Esophagus muscularis mucosa (tissue), 4 donors: ENCODE measurements around the gene PEX11G. TPM values are rescaled to one million over a fixed set of nuclear protein-coding genes. Genes with fewer than 3 reads are reported as not detected.

Experiments used
- DNase-seq: peaks from one replicate; pipeline ENCODE4 v3.0.0-alpha.2; 2017; ENCODE audit errors: extremely low spot score
- H3K27ac ChIP-seq, 4 donors: fragments of 200-600 bp; sonication (generic); replicated peaks in 1 of 4; 1 replicate in 3 of 4; 2 replicates in 1 of 4; pipeline ENCODE4 v1.5.1; 2016 to 2019; ENCODE audit warnings: mild to moderate bottlenecking in 1 of 4
- H3K27me3 ChIP-seq, 4 donors: fragments of 200-600 bp; sonication (generic); one replicate each; pipeline versions ENCODE4 v1.5.1 to v1.6.0; 2016 to 2019
- H3K36me3 ChIP-seq, 4 donors: fragments of 200-600 bp; sonication (generic); one replicate each; pipeline ENCODE4 v1.5.1; 2016 to 2019
- H3K4me1 ChIP-seq, 4 donors: fragments of 200-600 bp; sonication (generic); one replicate each; pipeline ENCODE4 v1.5.1; 2016 to 2019
- H3K4me3 ChIP-seq, 4 donors: fragments of 200-600 bp; sonication (generic); 1 replicate in 2 of 4; 2 replicates in 2 of 4; pipeline ENCODE4 v1.5.1; 2016 to 2019; ENCODE audit warnings: mild to moderate bottlenecking in 4 of 4, moderate library complexity in 1 of 4
- H3K9me3 ChIP-seq, 4 donors: fragments of 200-600 bp; sonication (generic); 1 replicate in 3 of 4; 2 replicates in 1 of 4; pipeline ENCODE4 v1.5.1; 2016 to 2019
- EP300 ChIP-seq: sonication (generic); formaldehyde crosslinking; IDR thresholded peaks from one replicate; pipeline ENCODE4 v1.6.1; 2017; ENCODE audit warnings: antibody characterized with exemption
- POLR2A ChIP-seq: fragments of 450-650 bp; IDR thresholded peaks from one replicate; pipeline ENCODE4 v1.6.1; 2017; ENCODE audit warnings: antibody characterized with exemption, moderate library complexity, mild to moderate bottlenecking, low read depth
- POLR2AphosphoS5 ChIP-seq, 2 donors: sonication (generic); formaldehyde crosslinking; IDR thresholded peaks; one replicate each; pipeline ENCODE4 v1.6.1; 2017; ENCODE audit warnings: antibody characterized with exemption in 2 of 2
- whole genome bisulfite sequencing: methylation state at CpG from one replicate; pipeline ENCODE4 v1.1.5; 2018; 5-methylcytosine and 5-hydroxymethylcytosine counted together
- intact Hi-C: fragments of 100-400 bp; cut with DNase I; formaldehyde crosslinking; loops from one replicate; pipeline ENCODE4 v1.15.1; 2023
- total RNA-seq, 4 donors: library from RNA; depleted of rRNA; stranded (reverse); fragments of >200 nt; gene quantifications; one replicate each; pipeline versions ENCODE4 v1.1.0 to v1.2.1, GENCODE V29; 2016
- TF ChIP-seq, protein P1 (sequence below), 3 experiments: fragments of 200-600 bp in 2 of 3; fragments of 450-650 bp in 1 of 3; sonication (generic) in 2 of 3; IDR thresholded peaks; one replicate each; pipeline ENCODE4 v1.5.1; 2017 to 2019; ENCODE audit warnings: antibody characterized with exemption in 3 of 3, mild to moderate bottlenecking in 2 of 3, moderate library complexity in 1 of 3

The PEX11G gene
- total RNA-seq, 4 donors from 2014 or later, result 1.7 to 5.3 (median 3.7) TPM

GRCh38 chr19:7524992-7525739 lies 36.3 kb upstream of the PEX11G start:
- H3K27ac ChIP-seq, result no peak overlapping the region
- H3K9me3 ChIP-seq, result no peaks in the 10 kb centered on the region
- no peak for DNase-seq
- TF ChIP-seq EP300 (no peak), POLR2A (no peak), POLR2AphosphoS5 (IDR thresholded peaks at IDR 0.05) (no peak)
- TF ChIP-seq, protein P1, sequence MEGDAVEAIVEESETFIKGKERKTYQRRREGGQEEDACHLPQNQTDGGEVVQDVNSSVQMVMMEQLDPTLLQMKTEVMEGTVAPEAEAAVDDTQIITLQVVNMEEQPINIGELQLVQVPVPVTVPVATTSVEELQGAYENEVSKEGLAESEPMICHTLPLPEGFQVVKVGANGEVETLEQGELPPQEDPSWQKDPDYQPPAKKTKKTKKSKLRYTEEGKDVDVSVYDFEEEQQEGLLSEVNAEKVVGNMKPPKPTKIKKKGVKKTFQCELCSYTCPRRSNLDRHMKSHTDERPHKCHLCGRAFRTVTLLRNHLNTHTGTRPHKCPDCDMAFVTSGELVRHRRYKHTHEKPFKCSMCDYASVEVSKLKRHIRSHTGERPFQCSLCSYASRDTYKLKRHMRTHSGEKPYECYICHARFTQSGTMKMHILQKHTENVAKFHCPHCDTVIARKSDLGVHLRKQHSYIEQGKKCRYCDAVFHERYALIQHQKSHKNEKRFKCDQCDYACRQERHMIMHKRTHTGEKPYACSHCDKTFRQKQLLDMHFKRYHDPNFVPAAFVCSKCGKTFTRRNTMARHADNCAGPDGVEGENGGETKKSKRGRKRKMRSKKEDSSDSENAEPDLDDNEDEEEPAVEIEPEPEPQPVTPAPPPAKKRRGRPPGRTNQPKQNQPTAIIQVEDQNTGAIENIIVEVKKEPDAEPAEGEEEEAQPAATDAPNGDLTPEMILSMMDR (IDR thresholded peaks at IDR 0.05), result no peak
- 92% methylated on average over 17 of the region's 20 CpGs for WGBS
- H3K4me3 ChIP-seq, result no peak overlapping the region
- H3K4me1 ChIP-seq, result peaks cover 15 to 46% (median 29%) of the 10 kb centered on the region in 4 donors
- H3K27me3 ChIP-seq, result no peaks in the 10 kb centered on the region
- peaks cover 25 to 68% (median 59%) of the 10 kb centered on the region in 4 donors for H3K36me3 ChIP-seq
- intact Hi-C loops, result loop anchor here (5.0 kb wide), 1 partner anchor 38 kb away; the partner anchor contains the start of gene PEX11G

DNA sequence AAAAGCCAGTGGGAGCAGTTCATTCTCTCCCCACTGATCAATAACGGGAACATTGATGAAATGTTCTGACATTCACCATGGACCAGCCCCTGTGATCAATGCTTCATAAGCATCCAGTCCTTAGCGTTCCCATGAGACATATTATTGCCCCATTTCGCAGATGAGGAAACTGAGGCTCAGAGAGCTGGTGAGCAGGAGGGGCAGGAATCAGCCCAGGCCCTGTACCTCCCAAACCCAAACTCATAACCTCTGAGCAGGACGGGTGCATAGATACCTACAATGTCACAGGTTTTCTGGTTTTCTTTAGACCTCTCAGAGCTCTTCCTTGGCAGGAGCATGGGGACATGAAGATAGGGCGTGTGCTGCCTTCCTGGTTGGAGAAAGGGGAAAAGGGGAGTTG lies 35.7 kb upstream of the PEX11G start:
- no peak overlapping the region for H3K4me3 ChIP-seq
- no peak overlapping the region for H3K27ac ChIP-seq
- no peak for TF ChIP-seq POLR2A
- TF ChIP-seq, protein P1 (IDR thresholded peaks at IDR 0.05), result no peak
- DNase-seq, result no peak
- no peaks in the 10 kb centered on the region for H3K9me3 ChIP-seq
- H3K27me3 ChIP-seq, result no peaks in the 10 kb centered on the region
- intact Hi-C loops, result loop anchor here (5.0 kb wide), 1 partner anchor 37 kb away; the partner anchor contains the start of gene PEX11G
- peaks cover 32 to 68% (median 59%) of the 10 kb centered on the region in 4 donors for H3K36me3 ChIP-seq
- 95% methylated on average over 4 of the region's 5 CpGs for WGBS
- peaks cover 15 to 46% (median 29%) of the 10 kb centered on the region in 4 donors for H3K4me1 ChIP-seq

GRCh38 chr19:7522923-7523667 lies 34.3 kb upstream of the PEX11G start:
- Histone ChIP-seq H3K9me3 (no peaks in the 10 kb centered on the region), H3K4me3 (peak overlapping the region; percentile 70 to 95 (median 83)), H3K4me1 (peaks cover 15 to 47% (median 31%) of the 10 kb centered on the region in 4 donors), H3K27ac (peak overlapping the region; percentile 66 to 80 (median 72)), H3K27me3 (no peaks in the 10 kb centered on the region), H3K36me3 (peaks cover 30 to 61% (median 50%) of the 10 kb centered on the region in 4 donors)
- WGBS, result 8% methylated on average over 16 of the region's 23 CpGs
- no peak for DNase-seq
- TF ChIP-seq, protein P1 (IDR thresholded peaks at IDR 0.05), result no peak
- no peak for TF ChIP-seq EP300
- no peak for TF ChIP-seq POLR2AphosphoS5 (IDR thresholded peaks at IDR 0.05)
- no peak for TF ChIP-seq POLR2A
- intact Hi-C loops, result loop anchor here (5.0 kb wide), 1 partner anchor 36 kb away; the partner anchor contains the start of gene PEX11G

- peak; percentile 100 for DNase-seq
- TF ChIP-seq POLR2A (peak; percentile 16), POLR2AphosphoS5 (IDR thresholded peaks at IDR 0.05) (peak; percentile 87 to 100), EP300 (no peak)
- TF ChIP-seq, protein P1 (IDR thresholded peaks at IDR 0.05), result peak in 1 of 3 experiments; percentile 51
- Histone ChIP-seq H3K27me3 (no peaks in the 10 kb centered on the region), H3K4me1 (peaks cover 15 to 55% (median 39%) of the 10 kb centered on the region in 4 donors), H3K27ac (peak within 1 kb of the TSS; percentile 66 to 80 (median 72)), H3K9me3 (no peaks in the 10 kb centered on the region), H3K36me3 (peaks cover 23 to 53% (median 45%) of the 10 kb centered on the region in 4 donors), H3K4me3 (peak within 1 kb of the TSS; percentile 70 to 95 (median 83))
- intact Hi-C loops, result loop anchor here (5.0 kb wide), 1 partner anchor 35 kb away; the partner anchor contains the start of gene PEX11G
- under 1% methylated on average over 52 of the region's 65 CpGs for WGBS
Measured at GRCh38 chr19:7522072-7522922, 33.5 kb upstream of the PEX11G start, which contains the start of gene MCOLN1. TSS of gene MCOLN1 (plus strand) at chr19:7522624. CDS start at chr19:7522751, 127 bp downstream.
